GM18520 (cell line): ENCODE measurements around the gene SOCS7.

ENCODE experiments used
- ATAC-seq: cut with Tn5 transposase; IDR thresholded peaks from one replicate; pipeline ENCODE4 v1.9.1; 2021; ENCODE audit not compliant: unreplicated experiment

The SOCS7 gene

DNA sequence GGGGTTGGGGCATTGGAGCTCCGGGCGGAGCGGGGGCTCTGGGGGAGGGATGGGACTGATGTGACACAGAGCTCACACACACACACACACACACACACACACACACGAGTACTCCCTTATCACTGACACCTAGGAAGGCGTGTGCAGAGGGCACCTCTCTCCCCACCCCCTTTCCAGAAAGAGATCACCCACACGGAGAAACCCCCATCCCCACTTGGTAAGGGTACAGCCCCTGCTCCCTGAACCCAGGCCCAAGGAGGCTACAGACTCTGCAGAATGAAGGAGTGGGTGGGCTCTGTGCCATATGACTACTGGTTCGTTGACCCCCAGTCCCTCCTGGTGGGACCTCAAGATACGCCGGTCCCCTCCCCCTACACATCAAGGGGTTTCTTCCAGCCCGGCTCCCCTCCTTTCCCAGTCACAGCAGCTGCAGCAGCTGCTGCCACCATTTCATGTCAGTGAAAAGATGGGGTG, 67.9 kb downstream of the SOCS7 start:
- no peak for ATAC-seq

DNA sequence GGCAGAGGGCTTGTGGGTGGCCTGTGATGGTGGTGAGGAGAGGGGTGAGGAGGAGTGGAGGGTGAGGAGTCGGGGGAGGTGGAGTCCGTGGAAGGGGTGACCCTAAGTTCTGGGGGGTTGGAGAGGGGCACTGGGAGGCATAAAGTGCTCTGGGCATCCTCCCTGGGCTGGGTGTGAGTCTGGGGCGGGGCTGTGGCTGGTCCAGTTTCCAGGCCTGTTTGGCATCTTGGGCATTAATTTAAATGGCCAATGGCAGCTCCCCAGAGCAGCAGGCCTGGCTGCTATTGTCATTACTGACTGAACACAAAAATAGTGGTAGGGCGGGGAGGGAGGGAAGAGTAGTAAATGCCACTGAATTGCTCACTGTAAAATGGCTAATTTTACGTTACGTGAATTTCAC, 68.9 kb downstream of the SOCS7 start:
- ATAC-seq: no peak

DNA sequence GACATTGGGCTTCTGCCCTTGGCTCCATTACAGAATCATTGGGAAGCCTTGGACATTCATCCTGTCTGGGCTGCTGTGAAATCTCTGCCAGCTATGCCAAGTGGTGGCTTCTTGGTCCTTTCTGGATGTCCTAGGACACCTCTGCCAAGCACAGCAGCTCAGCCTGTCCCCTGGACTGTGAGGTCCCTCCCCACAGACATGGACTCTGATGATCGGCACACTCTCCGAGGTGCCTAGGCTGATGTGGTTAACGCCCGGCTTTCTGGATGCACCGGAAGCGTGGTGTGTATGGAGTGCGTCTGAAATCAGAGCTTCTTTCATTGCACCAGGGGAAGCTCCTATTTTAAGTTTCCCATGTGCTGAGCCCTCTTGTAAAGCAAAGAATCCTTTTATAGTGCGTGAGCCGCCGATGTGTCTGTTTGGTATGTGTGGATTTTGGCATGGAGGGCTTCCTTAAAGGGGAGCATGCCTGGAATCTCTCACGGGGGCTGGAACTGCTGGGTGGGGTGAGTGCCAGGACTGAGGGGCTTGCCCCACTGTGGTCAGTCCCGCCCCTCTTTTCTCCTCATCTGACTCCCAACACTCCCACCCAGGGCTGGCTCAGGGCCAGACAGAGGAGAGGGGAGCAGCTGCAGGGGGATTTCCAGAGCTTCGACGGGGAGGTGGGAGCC, 69.7 kb downstream of the SOCS7 start:
- ATAC-seq: no peak

DNA sequence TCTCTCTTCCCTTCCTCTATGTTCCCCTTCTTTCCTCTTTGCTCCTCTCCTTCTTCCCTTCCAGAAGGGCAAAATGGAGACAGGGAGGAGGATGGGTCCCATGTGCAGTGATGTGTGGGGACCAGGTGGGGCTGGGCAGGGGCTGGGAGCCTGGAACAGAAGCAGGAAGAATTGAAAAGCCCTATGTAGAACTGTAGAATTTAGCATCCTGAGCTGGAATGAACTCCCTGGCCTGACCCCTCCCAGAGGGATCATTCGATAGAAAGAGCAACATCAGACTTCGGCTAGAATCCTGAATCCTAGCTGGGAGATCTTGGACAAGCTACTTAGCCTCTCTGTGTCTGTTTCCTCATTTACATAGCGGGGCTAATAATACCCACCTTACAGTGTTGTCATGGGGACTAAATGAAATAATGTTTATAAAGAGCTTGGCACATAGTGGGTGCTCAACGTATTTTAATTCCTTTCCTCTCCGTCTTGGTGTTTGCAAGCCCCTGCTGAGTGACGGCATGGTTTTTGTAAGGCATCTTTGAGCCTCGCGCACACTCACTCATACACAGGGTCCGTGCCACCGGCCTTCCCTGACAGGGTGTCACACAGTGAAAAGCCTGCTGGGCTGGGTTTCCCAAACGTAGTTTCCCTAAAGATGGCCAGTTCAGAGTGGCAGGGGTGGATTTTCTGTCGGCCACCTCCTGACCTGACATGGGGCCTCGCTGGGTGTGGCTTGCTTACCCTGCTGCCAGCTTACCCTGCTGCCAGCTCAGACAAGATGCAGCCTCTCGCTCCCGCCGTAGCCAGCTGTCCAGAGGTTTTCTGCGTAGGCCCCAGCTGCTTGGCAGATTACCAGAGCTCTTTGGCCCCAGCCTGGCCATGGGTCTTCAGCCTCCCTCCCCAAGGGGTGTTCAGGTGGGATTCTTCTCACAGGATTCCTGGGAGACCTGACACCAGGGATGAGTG, 70.5 kb downstream of the SOCS7 start:
- ATAC-seq: no peak

DNA sequence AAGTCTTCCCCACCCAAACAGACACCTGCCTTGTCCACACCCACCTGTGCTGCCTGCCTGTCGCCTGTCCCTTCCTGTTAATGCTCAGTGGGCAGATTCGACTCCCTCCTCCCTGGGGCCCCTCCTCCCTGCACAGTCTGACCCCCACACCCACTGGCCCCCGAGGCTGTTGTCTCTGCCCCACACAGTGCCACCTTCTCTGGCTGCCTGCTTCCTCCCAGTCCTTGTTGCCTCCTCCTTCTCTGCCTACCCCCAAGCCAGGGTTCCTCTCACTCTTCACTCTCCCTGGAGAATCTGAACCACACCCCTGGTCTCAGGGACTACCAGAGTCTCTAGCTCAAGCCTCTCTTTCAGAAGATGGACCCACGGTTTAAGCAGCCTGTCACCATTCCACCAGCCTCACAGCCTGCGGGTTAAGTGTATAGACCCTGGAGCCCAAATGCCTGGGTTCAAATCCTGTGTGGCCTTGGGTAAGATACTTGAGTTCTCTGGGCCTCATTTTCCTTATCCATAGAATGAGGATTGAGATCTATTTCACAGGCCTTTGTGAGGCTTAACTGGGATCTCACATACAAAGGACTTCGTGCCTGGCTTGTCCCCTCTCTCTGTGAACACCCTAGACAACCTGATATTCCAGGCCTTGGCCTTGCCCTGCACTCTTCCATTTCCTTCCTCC, 72.8 kb downstream of the SOCS7 start:
- ATAC-seq: no peak

DNA sequence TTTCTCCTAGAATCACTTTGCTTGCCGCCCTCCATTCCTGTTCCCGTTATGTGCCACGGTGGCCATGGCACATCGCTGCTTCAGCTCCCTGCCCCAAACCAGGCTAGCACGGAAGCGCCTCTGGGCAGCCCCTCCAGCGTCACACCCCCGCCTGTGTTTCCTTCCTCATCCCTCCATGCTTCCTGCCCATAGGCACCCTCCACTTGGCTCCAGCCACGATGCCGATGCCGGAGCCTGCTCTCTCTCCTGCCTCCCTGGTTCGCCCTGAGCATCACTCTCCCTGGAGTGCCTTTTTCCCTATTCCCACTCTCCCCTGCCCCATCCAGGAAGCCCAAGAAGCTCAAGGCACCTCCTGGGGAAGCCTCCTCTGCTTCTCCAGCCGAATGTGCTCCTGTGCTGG, 73.4 kb downstream of the SOCS7 start:
- ATAC-seq: no peak

DNA sequence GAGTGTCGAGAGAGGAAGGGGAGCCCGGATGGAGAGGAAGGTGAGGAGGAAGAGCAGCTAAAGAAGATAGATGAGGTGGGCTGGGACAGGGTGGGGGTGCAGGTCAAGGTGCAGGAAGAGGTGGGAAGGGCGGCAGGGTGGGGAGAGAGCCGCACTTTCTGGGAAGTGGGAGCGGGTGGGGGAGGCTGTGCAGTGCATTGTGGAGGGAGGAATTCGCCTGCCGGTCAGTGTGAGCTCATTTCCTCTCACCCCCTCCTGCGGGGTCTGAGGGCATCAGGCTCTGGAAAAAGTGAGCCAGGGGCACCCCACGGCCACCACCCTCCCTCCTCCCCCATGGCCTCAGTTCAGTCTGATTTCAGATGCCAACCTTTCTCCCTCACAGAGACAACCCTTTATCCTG, 74.1 kb downstream of the SOCS7 start:
- no peak for ATAC-seq

DNA sequence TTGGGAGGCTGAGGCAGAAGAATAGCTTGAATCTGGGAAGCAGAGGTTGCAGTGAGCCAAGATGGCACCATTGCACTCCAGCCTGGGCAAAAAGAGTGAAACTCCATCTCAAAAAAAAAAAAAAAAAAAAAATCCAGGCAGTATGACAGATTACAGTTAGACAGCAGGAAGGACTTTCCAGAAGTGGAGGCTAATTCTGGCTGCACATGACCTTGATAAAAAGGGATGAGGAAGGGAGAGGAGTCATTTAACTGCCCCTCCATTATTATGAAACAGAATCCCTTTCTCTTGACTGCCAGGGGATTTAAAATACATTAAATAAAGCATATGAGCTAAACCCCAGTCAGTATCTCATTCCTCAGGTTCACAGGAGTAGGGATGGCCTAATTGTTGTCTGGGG, 74.8 kb downstream of the SOCS7 start:
- ATAC-seq: no peak

DNA sequence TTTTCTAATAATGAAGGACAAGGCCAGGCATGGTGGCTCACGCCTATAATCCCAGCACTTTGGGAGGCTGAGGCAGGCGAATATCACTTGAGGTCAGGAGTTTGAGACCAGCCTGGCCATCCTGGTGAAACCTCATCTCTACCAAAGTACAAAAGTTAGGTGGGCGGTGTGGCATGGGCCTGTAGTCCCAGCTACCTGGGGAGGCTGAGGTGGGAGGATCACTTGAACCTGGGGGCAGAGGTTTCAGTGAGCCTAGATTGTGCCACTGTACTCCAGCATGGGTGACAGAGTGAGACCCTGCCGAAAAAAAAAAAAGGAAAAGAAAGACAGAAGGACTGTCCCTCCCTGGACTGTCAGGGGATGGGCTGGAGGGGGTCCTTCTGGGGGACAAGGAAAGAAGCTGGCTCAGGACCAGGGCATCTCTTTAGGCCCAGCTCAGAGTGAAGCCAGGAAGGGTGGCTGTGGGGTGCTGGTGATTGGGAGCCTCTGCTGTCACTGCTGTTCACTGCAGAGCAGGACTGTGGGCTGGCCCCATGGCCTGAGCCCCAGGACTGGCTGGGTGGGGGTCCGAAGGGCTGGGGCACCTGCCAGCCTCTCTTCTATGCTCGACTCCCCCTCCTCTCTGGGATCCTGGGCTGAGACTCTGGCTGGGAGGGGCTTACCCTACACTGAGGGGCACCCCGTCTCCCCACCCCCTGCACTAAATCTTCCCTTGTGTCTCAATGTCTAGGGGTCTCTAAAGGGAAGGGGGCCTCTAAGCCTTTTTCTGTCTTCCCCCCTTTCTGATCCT, 75.7 kb downstream of the SOCS7 start:
- ATAC-seq: no peak

DNA sequence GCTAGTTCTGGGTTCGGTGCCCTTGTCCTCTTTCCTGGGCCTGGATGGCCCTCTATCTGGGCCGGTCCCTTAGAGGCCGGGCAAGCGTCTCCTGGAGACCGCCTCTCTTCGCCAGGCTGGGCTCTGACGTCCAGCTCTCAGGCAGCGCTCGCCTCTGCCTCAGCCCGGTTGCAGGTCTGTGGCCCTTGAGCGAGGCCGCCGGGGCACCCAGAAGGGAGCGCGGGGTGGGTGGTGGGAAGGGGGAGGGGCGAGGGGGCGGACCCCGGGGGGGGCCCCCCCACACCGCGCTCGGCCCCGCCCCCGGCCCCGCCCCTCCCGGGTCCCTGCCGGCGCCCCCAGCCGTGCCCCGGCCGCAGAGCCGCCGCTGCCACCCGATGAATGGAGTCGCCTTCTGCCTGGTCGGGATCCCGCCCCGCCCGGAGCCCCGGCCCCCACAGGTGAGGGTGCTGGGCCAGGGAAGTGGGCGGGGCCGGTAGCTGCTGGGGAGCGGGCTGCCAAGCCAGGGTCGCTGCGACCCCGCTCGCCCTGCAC, 76.5 kb downstream of the SOCS7 start, which contains the start of gene ARHGAP23:
Gene ARHGAP23, plus strand, starts transcription at position 353 of the 531 bp plus-strand sequence. Its CDS starts 22 bp downstream, at position 375.
- no peak for ATAC-seq

DNA sequence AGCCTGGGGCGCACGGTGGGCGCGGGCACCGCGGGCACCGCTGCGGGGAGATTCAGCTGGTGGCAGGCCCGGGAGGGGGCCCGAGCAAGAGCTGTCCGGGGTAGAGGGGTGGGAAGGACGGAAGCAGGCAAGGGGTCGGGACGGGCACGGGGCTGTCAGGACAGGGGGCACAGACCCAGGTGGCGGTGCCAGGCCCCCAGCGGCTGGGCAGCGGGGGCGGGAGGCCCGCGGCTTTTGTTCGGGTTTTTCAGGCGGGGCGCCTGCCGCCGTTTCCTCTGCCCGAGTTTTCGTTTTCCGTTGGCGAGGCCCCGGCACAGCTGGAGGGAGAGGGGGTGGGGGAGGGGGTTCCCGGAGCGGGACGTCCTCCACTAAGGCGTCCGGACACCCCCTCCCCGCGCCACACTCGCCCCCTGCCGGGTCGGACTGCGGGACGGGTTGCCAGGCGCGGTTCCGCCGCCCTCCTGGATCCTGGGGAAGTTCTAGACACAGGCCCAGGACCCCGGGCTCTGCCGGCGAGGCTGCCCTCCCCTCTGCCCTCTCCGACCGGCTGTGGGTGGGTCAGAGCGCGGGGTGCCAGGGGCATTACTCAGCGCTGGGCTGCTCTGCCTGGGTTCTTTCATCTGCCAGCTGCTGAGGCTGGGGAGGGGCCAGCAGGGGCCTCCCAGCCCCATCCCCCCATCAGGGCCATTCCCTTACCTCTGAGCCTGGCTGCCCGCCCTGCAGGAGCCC, 77.2 kb downstream of the SOCS7 start:
- ATAC-seq: no peak

DNA sequence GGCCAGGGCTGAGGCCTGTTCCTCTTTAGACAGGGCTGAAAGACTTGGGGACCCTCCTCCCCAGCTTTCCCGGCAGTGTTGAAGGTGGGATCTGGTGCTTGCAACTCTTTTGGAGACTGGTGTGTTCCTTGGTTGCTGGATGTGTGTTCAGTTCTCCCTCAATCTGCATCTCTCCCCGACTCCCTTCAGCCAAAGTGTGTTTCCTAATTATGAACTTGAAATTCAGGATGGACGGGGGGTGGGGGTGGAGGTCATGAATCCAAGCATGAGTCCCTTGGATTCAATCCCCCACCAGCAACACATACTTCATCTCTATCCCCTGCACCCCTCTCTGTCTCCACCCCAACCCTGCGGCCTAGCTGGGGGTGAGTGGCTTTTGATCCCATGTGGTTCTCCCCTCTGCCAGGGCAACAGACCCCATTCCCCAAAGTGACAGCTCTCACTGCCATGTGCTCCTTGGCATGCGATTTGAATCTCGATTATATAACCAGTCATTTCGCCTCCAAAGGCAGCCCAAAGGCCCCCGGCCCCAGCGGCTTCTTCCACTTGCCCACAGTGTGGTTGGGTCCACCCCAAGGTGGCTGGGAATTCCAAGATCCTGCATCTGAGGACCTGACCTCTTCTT, 77.9 kb downstream of the SOCS7 start:
- ATAC-seq: no peak

DNA sequence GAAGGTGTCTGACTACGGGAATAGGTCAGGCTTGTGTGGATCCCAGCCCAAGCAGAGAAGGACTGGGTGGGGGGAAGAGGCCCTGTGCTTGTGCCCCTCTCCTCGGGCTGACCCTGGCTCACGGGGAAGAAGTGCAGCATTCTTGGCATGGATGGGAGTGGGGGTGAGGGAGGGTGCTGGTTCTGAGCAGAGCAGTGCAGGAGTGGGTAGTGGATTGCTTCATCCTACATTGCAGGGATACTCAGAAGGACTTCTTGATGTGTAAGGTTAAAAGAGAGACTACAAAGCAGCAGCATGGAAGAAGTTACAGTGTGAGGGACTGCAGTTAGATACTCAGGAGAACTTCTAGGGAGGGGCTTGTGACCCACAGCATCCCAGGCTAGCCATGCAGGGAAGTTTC, 78.7 kb downstream of the SOCS7 start:
- no peak for ATAC-seq

DNA sequence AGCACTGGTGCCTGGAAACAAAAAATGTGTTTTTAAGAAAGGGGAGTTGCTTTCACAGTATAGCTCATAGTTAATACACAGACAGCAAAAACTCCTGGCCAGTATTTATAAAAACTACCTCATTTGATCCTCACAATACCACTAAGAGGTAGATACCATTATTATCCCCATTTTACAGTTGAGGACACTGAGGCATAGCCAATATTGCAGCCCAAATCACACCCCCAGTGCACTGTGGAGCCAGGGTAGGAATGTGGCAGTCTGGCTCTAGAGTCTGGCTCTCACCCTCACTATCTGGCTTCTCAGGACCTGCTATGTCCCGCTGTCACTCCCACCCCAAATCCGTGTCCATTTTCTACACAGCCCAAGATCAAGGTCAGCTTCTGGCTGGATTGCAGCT, 79.2 kb downstream of the SOCS7 start:
- ATAC-seq: no peak

DNA sequence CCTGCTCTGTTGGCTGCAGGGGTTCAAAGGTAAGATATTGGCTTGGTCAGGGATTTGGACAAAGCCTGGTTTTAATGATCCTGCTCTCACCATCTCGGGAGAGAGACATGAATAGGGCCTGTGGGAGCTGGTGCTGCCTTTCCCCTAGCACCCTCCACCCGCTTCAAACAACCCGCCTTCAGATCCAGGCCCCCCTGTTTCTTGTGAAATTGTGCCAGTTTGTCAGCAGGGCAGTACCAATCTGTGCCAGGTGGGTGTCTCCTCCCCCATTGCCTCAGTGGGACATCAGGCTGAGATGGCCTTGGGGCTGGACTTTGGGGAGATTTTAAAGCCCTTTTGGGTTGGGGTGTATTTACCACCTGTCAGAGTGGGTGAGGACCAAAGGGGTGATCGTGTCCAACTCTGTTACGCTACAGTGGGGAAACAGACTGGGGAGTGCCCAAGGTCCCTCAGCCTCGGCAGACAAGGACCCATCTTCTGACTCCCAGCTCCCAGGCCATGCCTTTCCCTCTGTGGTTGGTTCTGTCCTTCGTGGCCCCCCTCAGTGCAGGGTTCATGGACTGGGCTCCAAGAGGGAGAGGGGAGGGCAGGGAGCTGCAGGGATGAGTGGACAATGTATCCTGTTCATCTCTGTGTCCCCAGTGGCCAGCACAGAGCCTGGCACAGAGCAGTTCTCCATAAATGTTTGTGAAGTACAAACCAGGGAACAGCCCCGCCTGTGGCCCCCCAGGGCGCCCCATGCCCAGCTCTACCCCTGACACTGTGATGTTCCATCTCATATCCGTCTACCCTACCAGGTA, 79.9 kb downstream of the SOCS7 start:
- no peak for ATAC-seq

DNA sequence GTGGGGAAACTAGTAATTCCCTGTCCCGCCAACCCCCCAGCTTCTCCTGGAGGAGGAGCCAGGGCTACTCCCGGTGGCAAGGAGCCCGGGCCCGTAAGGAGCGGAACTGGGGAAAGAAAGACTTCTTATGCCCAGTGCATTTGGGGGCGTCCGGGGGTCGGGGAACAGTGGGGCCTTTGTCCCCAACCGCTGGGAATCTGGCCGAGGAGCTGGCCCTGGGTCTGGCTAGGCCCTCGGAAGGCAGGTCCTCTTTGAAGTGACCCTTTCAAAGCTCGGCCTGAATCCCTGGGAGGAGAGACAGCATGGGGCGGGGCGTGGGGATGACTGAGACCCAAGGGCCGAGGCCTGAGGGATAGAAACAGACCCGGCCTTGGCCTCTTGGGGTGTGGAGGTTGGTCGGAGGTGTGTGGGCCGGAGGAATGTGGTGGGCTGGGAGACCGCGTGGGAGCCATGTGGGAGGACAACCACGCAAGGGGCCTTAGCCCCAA, 82.6 kb downstream of the SOCS7 start:
- no peak for ATAC-seq

DNA sequence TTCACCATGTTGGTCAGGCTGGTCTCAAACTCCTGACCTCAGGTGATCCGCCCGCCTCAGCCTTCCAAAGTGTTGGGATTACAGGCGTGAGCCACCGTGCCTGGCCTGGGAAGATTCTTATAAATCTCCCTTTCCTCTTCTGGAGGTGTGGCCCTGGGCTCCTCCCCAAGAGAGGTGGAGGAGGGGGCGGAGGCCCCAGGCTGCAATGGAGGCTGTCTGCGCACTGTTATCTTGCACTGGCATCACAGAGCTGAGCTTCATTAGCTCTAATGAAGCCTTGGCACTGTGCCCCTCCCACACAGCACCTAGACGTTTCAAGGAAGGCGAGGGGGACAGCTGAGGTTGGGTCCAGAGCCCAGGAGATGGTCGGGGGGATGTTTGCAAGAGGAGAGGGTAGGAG, 84.2 kb downstream of the SOCS7 start:
- ATAC-seq: no peak

DNA sequence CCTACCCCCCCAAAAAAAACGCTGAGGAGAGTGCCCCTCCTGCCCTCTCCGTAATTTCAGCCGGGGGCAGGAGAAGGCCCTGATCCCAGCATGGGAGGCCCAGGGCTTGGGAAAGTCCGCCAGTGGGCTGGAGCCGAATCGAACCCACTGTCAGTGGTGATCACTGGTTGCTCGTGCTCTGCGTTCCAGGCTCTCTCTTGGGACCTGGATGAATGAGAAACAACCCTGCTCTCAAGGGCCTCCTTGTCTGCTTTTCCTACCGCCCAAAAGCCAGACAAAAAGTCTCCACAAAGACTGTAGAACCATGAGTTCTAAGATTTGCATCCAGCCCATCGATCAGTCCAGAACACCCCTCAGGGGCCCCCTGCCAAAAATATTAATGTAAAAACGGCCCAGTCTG, 84.7 kb downstream of the SOCS7 start:
- no peak for ATAC-seq
